C4-2B (cell line): ENCODE results near the gene OSBPL3.

Experiments used
- ZFX ChIP-seq: fragments of 450-650 bp; IDR thresholded peaks from 2 replicates; pipeline ENCODE4 v1.6.1; 2017
- TF ChIP-seq, protein P1 (sequence below): fragments of 450-650 bp; conservative IDR thresholded peaks from 2 replicates; pipeline ENCODE4 v1.5.1; 2017; ENCODE audit warnings: mild to moderate bottlenecking

- TF ChIP-seq, protein P1, sequence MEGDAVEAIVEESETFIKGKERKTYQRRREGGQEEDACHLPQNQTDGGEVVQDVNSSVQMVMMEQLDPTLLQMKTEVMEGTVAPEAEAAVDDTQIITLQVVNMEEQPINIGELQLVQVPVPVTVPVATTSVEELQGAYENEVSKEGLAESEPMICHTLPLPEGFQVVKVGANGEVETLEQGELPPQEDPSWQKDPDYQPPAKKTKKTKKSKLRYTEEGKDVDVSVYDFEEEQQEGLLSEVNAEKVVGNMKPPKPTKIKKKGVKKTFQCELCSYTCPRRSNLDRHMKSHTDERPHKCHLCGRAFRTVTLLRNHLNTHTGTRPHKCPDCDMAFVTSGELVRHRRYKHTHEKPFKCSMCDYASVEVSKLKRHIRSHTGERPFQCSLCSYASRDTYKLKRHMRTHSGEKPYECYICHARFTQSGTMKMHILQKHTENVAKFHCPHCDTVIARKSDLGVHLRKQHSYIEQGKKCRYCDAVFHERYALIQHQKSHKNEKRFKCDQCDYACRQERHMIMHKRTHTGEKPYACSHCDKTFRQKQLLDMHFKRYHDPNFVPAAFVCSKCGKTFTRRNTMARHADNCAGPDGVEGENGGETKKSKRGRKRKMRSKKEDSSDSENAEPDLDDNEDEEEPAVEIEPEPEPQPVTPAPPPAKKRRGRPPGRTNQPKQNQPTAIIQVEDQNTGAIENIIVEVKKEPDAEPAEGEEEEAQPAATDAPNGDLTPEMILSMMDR = no peak
- TF ChIP-seq ZFX = no peak
Measured at GRCh38 chr7:24885716-24886115, 94.3 kb downstream of the OSBPL3 start.
